ENCODE measurements around the gene PMEPA1. TPM values are rescaled to one million over a fixed set of nuclear protein-coding genes. Genes with fewer than 3 reads are reported as not detected.

Gene PMEPA1
- total RNA-seq, 1 donor from 2014 or later = 61.3 TPM

GRCh38 chr20:57620274-57620990 is 89.4 kb downstream of the PMEPA1 start, which contains the start of gene ZBP1:
Gene ZBP1, minus strand, starts transcription at chr20:57620426. Its CDS starts 131 bp downstream, at chr20:57620295.
- Mint-ChIP-seq H3K36me3 (ENCODE audit: low read depth, unreplicated experiment) (no peaks in the 10 kb centered on the region), H3K4me3 (ENCODE audit: unreplicated experiment) (no peak within 1 kb of the TSS), H3K27me3 (ENCODE audit: unreplicated experiment) (peaks cover 5% of the 10 kb centered on the region), H3K4me1 (ENCODE audit: unreplicated experiment) (peaks cover 2% of the 10 kb centered on the region), H3K27ac (ENCODE audit: unreplicated experiment) (no peak within 1 kb of the TSS), H3K9me3 (ENCODE audit: unreplicated experiment) (no peaks in the 10 kb centered on the region)
- no peak for DNase-seq (ENCODE audit: low spot score)
- TF ChIP-seq CTCF (IDR thresholded peaks at IDR 0.05; ENCODE audit: unreplicated experiment) = no peak

- peaks cover 5% of the 10 kb centered on the region for H3K27me3 Mint-ChIP-seq (ENCODE audit: unreplicated experiment)
- no peak overlapping the region for H3K27ac Mint-ChIP-seq (ENCODE audit: unreplicated experiment)
- no peak for DNase-seq (ENCODE audit: low spot score)
- no peak for TF ChIP-seq CTCF (IDR thresholded peaks at IDR 0.05; ENCODE audit: unreplicated experiment)
- no peaks in the 10 kb centered on the region for H3K36me3 Mint-ChIP-seq (ENCODE audit: low read depth, unreplicated experiment)
- H3K4me1 Mint-ChIP-seq (ENCODE audit: unreplicated experiment) = peaks cover 2% of the 10 kb centered on the region
- no peaks in the 10 kb centered on the region for H3K9me3 Mint-ChIP-seq (ENCODE audit: unreplicated experiment)
- H3K4me3 Mint-ChIP-seq (ENCODE audit: unreplicated experiment) = no peak overlapping the region
These were observed 90.6 kb downstream of the PMEPA1 start for GRCh38 chr20:57619051-57619831.

- Mint-ChIP-seq H3K27ac (ENCODE audit: unreplicated experiment) (no peak overlapping the region), H3K27me3 (ENCODE audit: unreplicated experiment) (peaks cover 5% of the 10 kb centered on the region), H3K4me1 (ENCODE audit: unreplicated experiment) (peaks cover 2% of the 10 kb centered on the region), H3K4me3 (ENCODE audit: unreplicated experiment) (no peak overlapping the region), H3K9me3 (ENCODE audit: unreplicated experiment) (no peaks in the 10 kb centered on the region), H3K36me3 (ENCODE audit: low read depth, unreplicated experiment) (no peaks in the 10 kb centered on the region)
- TF ChIP-seq CTCF (IDR thresholded peaks at IDR 0.05; ENCODE audit: unreplicated experiment) = no peak
- DNase-seq (ENCODE audit: low spot score) = no peak
These were observed 91.1 kb downstream of the PMEPA1 start for GRCh38 chr20:57618764-57619050.

GRCh38 chr20:57618091-57618763 is 91.6 kb downstream of the PMEPA1 start:
- no peak overlapping the region for H3K4me3 Mint-ChIP-seq (ENCODE audit: unreplicated experiment)
- no peaks in the 10 kb centered on the region for H3K36me3 Mint-ChIP-seq (ENCODE audit: low read depth, unreplicated experiment)
- H3K9me3 Mint-ChIP-seq (ENCODE audit: unreplicated experiment) = no peaks in the 10 kb centered on the region
- no peak for DNase-seq (ENCODE audit: low spot score)
- H3K4me1 Mint-ChIP-seq (ENCODE audit: unreplicated experiment) = peaks cover 2% of the 10 kb centered on the region
- TF ChIP-seq CTCF (IDR thresholded peaks at IDR 0.05; ENCODE audit: unreplicated experiment) = no peak
- H3K27me3 Mint-ChIP-seq (ENCODE audit: unreplicated experiment) = peaks cover 5% of the 10 kb centered on the region
- H3K27ac Mint-ChIP-seq (ENCODE audit: unreplicated experiment) = no peak overlapping the region
